Measurements from ENCODE around the gene PIP5K1A.

GRCh38 chr1:151175863-151176262 lies 22.5 kb upstream of the PIP5K1A start, which contains the start of gene TMOD4:
- TF ChIP-seq CTCF (IDR thresholded peaks at IDR 0.05) (no peak), POLR2A (IDR thresholded peaks at IDR 0.05) (no peak), POLR2AphosphoS5 (IDR thresholded peaks at IDR 0.05; ENCODE audit: insufficient read depth in 1 of 2, low read depth in 1 of 2) (no peak)

All from vagina (tissue), 2 donors.